NT2/D1 (cell line): Measurements from ENCODE around the gene METTL9.

Experiments
- SUZ12 ChIP-seq: IDR thresholded peaks from 2 replicates; pipeline ENCODE4 v1.6.1; 2011; ENCODE audit not compliant: insufficient read length, insufficient read depth; ENCODE audit errors: extremely low read depth
- YY1 ChIP-seq: IDR thresholded peaks from 2 replicates; pipeline ENCODE4 v1.6.1; 2011; ENCODE audit not compliant: insufficient read length, insufficient read depth
- ZNF274 ChIP-seq: IDR thresholded peaks from 2 replicates; pipeline ENCODE4 v1.6.1; 2011; ENCODE audit warnings: mild to moderate bottlenecking, low read depth, low read length

DNA sequence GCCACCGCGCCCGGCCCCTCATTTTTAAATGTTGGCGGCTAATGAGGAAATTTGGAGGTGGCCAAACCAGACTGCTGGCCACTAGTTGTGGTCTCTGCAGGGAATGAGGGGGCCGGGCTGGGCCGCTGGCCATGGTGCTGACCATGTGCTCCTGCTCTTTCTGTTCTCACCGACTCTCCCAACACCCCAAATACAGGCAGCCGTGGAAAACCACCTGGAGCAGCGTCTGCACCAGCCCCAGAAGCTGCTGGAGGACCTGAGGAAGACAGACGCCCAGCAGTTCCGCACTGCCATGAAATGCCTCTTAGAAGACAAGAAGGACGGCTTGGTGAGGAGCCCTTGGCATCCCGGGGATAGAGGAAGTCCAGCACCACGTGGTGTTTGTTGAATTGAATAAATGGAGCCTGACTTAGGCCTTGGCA lies 85.7 kb downstream of the METTL9 start:
- TF ChIP-seq YY1, result no peak
- TF ChIP-seq ZNF274, result no peak
- TF ChIP-seq SUZ12, result no peak
